Kidney (tissue), 22 donors: Measurements from ENCODE around the gene FOXE1. TPM values are rescaled to one million over a fixed set of nuclear protein-coding genes. Genes with fewer than 3 reads are reported as not detected.
A peak's percentile ranks its signal among the peaks of the same experiment; 100 is the strongest.

ENCODE experiments used
- DNase-seq, 5 donors: peaks; one replicate each; pipeline ENCODE4 v3.0.0-alpha.2; 2013 to 2020
- FAIRE-seq: peaks from 2 replicates; lab custom pipeline; 2012; peaks lifted over from hg19 to GRCh38; lab: Jason Lieb, UNC
- H3K27ac ChIP-seq, 2 donors: one replicate each; pipeline ENCODE4 v1.7.0; 2013; ENCODE audit warnings: low read depth in 2 of 2, low read length in 2 of 2, inconsistent platforms in 1 of 2
- H3K27me3 ChIP-seq: one replicate; pipeline ENCODE4 v1.7.1; 2013; ENCODE audit warnings: low read length, inconsistent platforms; ENCODE audit not compliant: control insufficient read depth, insufficient read depth
- H3K36me3 ChIP-seq, 3 donors: one replicate each; pipeline versions ENCODE4 v1.7.0 to v1.7.1; 2013; ENCODE audit warnings: low read length in 3 of 3, control low read depth in 1 of 3, inconsistent platforms in 1 of 3; ENCODE audit not compliant: insufficient read depth in 3 of 3, control insufficient read depth in 2 of 3
- H3K4me1 ChIP-seq, 3 donors: one replicate each; pipeline versions ENCODE4 v1.7.0 to v1.7.1; 2013; ENCODE audit warnings: low read length in 3 of 3, inconsistent platforms in 1 of 3, low read depth in 1 of 3; ENCODE audit not compliant: control insufficient read depth in 2 of 3, insufficient read depth in 2 of 3
- H3K4me3 ChIP-seq, 3 donors: one replicate each; pipeline versions ENCODE4 v1.7.0 to v1.8.1; 2013; ENCODE audit warnings: low read length in 3 of 3, control low read depth in 1 of 3, inconsistent platforms in 1 of 3
- H3K9ac ChIP-seq, 3 donors: one replicate each; pipeline versions ENCODE4 v1.7.0 to v1.7.1; 2013; ENCODE audit warnings: low read length in 3 of 3, control low read depth in 1 of 3, inconsistent platforms in 1 of 3
- H3K9me3 ChIP-seq, 3 donors: one replicate each; pipeline versions ENCODE4 v1.7.0 to v1.7.1; 2013; ENCODE audit warnings: low read length in 3 of 3, control low read depth in 1 of 3, inconsistent platforms in 1 of 3; ENCODE audit not compliant: control insufficient read depth in 2 of 3, insufficient read depth in 1 of 3
- intact Hi-C: fragments of 100-400 bp; cut with DNase I; formaldehyde crosslinking; loops from one replicate; pipeline ENCODE4 v1.11.1; 2022
- long read RNA-seq, 10 donors: library from polyadenylated mRNA in 1 of 10; unstranded in 1 of 10; transcript quantifications; one replicate each; pipeline ENCODE4 v2.0.0 and lab custom pipeline, GENCODE V29; 2021 to 2026
- polyA plus RNA-seq: library from polyadenylated mRNA; stranded (reverse); fragments of 350-450 nt; fragmentation: Illumina TruSeq; extraction: RNeasy Lipid Tissue Mini Kit (QIAGEN cat#74804); gene quantifications from one replicate; pipeline ENCODE4 v1.2.3, GENCODE V29; 2014; ENCODE audit warnings: low read depth, low replicate concordance; ENCODE audit not compliant: insufficient read depth
- total RNA-seq: library from RNA; stranded (reverse); fragmentation: NEBNext Ultra II Directional; extraction: Animal tissue kit (Norgen Biotek cat#: 25700); gene quantifications from one replicate; pipeline ENCODE4 v1.2.1, GENCODE V29; 2021
- TF ChIP-seq, protein P1 (sequence below): IDR thresholded peaks from 3 replicates; pipeline ENCODE4 v1.5.1; 2012; ENCODE audit warnings: mild to moderate bottlenecking, moderate library complexity, borderline replicate concordance; ENCODE audit not compliant: insufficient read depth; ENCODE audit errors: extremely low read depth
- donor health status: control.
- donor health status: control.
- donor health status: control.
- donor health status: control.
- donor health status: control.
- donor health status: DM: yes; HTN: yes; CAD: no.
- donor health status: Normal renal cell carcinoma (clear cell type).

The FOXE1 gene
- total RNA-seq (2.2 TPM), polyA plus RNA-seq (not detected)
- long read RNA-seq, donor 1, partial matches to known transcripts = 0 of 2 reads
- long read RNA-seq, donor 1, other reads (novel, unspliced or antisense) = 0 of 2 reads
- long read RNA-seq, donor 2 = 0 reads
- long read RNA-seq, donor 3 = 0 reads
- long read RNA-seq, donor 4 = 0 reads
- long read RNA-seq, donor 5 = 0 reads
- long read RNA-seq, donor 6 = 0 reads
- long read RNA-seq, donor 7, transcript FOXE1-201 (1 exons, 3,462 nt) = major isoform, 7 of 7 reads
- long read RNA-seq, donor 7, partial matches to known transcripts = 0 of 7 reads
- long read RNA-seq, donor 7, other reads (novel, unspliced or antisense) = 0 of 7 reads
- long read RNA-seq, donor 8, partial matches to known transcripts = 0 of 1 reads
- long read RNA-seq, donor 8, other reads (novel, unspliced or antisense) = 0 of 1 reads
- long read RNA-seq, donor 9 = 0 reads
- long read RNA-seq, donor 10 = 0 reads

DNA sequence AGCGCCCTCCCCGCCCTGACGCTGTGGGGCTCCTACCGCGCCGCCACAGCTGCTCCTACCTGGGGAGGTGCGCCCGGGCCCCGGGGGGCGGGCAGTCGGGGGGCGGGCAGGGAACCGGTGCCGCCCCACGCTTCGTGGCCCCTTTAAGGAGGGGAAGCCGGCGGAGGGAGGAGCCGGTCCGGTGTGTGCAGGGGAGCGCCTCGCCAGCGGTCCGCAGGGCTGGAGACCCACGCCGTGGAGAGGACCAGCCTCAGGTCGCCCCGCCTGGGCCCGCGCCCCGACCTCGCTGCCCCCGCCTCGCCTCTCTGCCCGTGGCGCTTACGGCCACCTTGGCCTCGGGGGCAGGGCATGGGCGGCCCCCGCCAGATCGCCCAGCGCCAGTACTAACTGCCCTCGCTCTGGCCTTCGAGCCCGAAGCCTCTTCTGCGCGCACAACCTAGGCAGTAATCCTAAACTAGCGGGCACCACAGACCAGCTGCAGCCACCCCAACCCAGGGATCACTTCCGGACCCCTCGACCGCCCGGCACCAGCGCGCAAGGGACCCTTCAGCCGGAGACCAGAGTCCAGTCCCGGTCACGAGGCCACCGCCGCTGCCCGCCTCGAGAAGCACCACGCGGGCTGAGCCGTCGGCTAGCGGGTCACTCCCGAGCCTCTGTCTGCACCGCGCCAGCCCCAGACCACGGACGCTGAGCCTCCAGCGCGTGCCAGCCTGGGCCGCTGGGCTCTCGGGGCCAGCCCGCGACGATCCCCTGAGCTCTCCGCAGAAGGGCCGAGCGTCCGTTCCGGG is at the start of gene FOXE1:
FOXE1 (plus strand) TSS at position 171 of the 788 bp plus-strand sequence. CDS start 689 bp downstream, outside the sequence.
- peak in 1 of 5 donors; percentile 45 for DNase-seq
- Histone ChIP-seq H3K27me3 (peaks cover 73% of the 10 kb centered on the region), H3K36me3 (no peaks in the 10 kb centered on the region), H3K9ac (no peak within 1 kb of the TSS), H3K4me1 (no peaks in the 10 kb centered on the region), H3K9me3 (no peaks in the 10 kb centered on the region), H3K4me3 (no peak within 1 kb of the TSS), H3K27ac (no peak within 1 kb of the TSS)
- FAIRE-seq = no peak
- TF ChIP-seq, protein P1, sequence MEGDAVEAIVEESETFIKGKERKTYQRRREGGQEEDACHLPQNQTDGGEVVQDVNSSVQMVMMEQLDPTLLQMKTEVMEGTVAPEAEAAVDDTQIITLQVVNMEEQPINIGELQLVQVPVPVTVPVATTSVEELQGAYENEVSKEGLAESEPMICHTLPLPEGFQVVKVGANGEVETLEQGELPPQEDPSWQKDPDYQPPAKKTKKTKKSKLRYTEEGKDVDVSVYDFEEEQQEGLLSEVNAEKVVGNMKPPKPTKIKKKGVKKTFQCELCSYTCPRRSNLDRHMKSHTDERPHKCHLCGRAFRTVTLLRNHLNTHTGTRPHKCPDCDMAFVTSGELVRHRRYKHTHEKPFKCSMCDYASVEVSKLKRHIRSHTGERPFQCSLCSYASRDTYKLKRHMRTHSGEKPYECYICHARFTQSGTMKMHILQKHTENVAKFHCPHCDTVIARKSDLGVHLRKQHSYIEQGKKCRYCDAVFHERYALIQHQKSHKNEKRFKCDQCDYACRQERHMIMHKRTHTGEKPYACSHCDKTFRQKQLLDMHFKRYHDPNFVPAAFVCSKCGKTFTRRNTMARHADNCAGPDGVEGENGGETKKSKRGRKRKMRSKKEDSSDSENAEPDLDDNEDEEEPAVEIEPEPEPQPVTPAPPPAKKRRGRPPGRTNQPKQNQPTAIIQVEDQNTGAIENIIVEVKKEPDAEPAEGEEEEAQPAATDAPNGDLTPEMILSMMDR = no peak
- intact Hi-C loops = no loop called here

DNA sequence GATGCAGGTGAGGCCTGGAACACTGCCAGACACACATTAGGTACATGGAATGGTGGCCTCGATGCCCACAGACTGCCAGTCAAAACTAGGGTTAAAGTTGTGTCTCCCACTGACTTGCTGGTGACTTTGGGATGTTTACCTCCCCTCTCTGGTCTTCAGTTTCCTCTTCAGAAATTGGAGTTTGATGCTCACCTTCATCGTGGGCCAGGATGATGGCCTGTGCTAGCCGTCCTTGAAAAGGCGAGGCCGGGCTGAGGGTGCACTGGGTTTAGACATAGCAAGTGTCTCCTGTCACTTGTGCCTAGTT is 49.0 kb upstream of the FOXE1 start:
- DNase-seq = no peak
- no peak overlapping the region for H3K27ac ChIP-seq
- no peak for FAIRE-seq
- no peaks in the 10 kb centered on the region for H3K9me3 ChIP-seq
- H3K4me1 ChIP-seq = peaks cover 0 to 5% (median 0%) of the 10 kb centered on the region in 3 donors
- peaks cover 3% of the 10 kb centered on the region for H3K27me3 ChIP-seq
- no peaks in the 10 kb centered on the region for H3K36me3 ChIP-seq
- intact Hi-C loops = no loop called here
- TF ChIP-seq, protein P1 = no peak
- H3K9ac ChIP-seq = no peak overlapping the region
- peak overlapping the region in 1 of 3 donors; percentile 64 for H3K4me3 ChIP-seq

DNA sequence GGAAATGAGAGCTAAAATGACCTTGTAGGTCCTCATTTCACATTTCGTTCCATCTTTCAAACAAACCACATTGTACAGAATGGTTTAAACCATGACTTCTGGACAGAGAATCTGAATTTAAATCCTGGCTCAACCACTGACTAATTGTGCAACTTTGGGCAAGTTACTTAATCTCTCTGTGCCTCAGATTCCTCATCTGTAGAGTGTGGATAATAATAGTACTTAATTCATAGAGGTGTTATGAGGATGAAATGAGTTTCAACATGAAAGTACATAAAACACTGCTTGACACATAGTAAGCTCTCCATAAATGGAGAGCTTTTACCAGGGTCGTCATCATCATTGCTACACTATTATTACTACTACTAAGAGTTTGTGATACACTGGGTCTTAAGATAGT is 46.3 kb upstream of the FOXE1 start:
- H3K27ac ChIP-seq = no peak overlapping the region
- H3K4me3 ChIP-seq = no peak overlapping the region
- H3K4me1 ChIP-seq = peaks cover 0 to 5% (median 0%) of the 10 kb centered on the region in 3 donors
- intact Hi-C loops = no loop called here
- DNase-seq (no peak), FAIRE-seq (no peak)
- H3K36me3 ChIP-seq = no peaks in the 10 kb centered on the region
- H3K9me3 ChIP-seq = no peaks in the 10 kb centered on the region
- no peaks in the 10 kb centered on the region for H3K27me3 ChIP-seq
- TF ChIP-seq, protein P1 = no peak
- H3K9ac ChIP-seq = no peak overlapping the region
